Vagina (tissue), 2 donors: ENCODE results near the gene TBL3. TPM values are rescaled to one million over a fixed set of nuclear protein-coding genes. Genes with fewer than 3 reads are reported as not detected.

Experiments
- DNase-seq, 2 donors: peaks; one replicate each; pipeline ENCODE4 v3.0.0-alpha.2; 2017; ENCODE audit errors: extremely low spot score in 2 of 2
- H3K27ac ChIP-seq: fragments of 200-600 bp; sonication (generic); one replicate; pipeline ENCODE4 v1.5.1; 2019
- H3K27me3 ChIP-seq: fragments of 200-600 bp; sonication (generic); one replicate; pipeline ENCODE4 v1.5.1; 2019
- H3K36me3 ChIP-seq, 2 donors: fragments of 200-600 bp; sonication (generic); one replicate each; pipeline ENCODE4 v1.5.1; 2017 to 2019
- H3K4me1 ChIP-seq: fragments of 200-600 bp; sonication (generic); one replicate; pipeline ENCODE4 v1.5.1; 2019
- H3K4me3 ChIP-seq, 2 donors: fragments of 200-600 bp; sonication (generic); 1 replicate in 1 of 2; 2 replicates in 1 of 2; pipeline ENCODE4 v1.5.1; 2016 to 2019
- H3K9me3 ChIP-seq: fragments of 200-600 bp; sonication (generic); one replicate; pipeline ENCODE4 v1.5.1; 2019
- POLR2A ChIP-seq, 2 donors: fragments of 450-650 bp; IDR thresholded peaks; one replicate each; pipeline ENCODE4 v1.6.1; 2017; ENCODE audit warnings: antibody characterized with exemption in 2 of 2, mild to moderate bottlenecking in 2 of 2, moderate library complexity in 2 of 2
- POLR2AphosphoS5 ChIP-seq, 2 donors: sonication (generic); formaldehyde crosslinking; IDR thresholded peaks; one replicate each; pipeline ENCODE4 v1.9.0; 2017; ENCODE audit warnings: antibody characterized with exemption in 2 of 2, mild to moderate bottlenecking in 2 of 2, low read depth in 1 of 2; ENCODE audit not compliant: insufficient read depth in 1 of 2
- intact Hi-C: fragments of 100-400 bp; cut with DNase I; formaldehyde crosslinking; loops from one replicate; pipeline ENCODE4 v1.15.1; 2023
- total RNA-seq: library from RNA; depleted of rRNA; stranded (reverse); fragments of >200 nt; gene quantifications from one replicate; pipeline ENCODE4 v1.2.3, GENCODE V29; 2016
- TF ChIP-seq, protein P1 (sequence below), 3 experiments: fragments of 450-650 bp in 2 of 3; fragments of 200-600 bp in 1 of 3; sonication (generic) in 1 of 3; IDR thresholded peaks; one replicate each; pipeline ENCODE4 v1.5.1; 2017 to 2019; ENCODE audit warnings: antibody characterized with exemption in 3 of 3, mild to moderate bottlenecking in 2 of 3, moderate library complexity in 2 of 3

Gene TBL3
- total RNA-seq, 1 donor from 2014 or later = 44.2 TPM

GRCh38 chr16:2003231-2003826, 31.5 kb downstream of the TBL3 start:
- Histone ChIP-seq H3K4me3 (no peak overlapping the region), H3K9me3 (no peaks in the 10 kb centered on the region), H3K27ac (no peak overlapping the region), H3K4me1 (peaks cover 51% of the 10 kb centered on the region), H3K27me3 (no peaks in the 10 kb centered on the region), H3K36me3 (peaks cover 0 to 48% of the 10 kb centered on the region in 2 donors)
- TF ChIP-seq POLR2AphosphoS5 (IDR thresholded peaks at IDR 0.05; ENCODE audit: insufficient read depth in 1 of 2, low read depth in 1 of 2) (no peak), POLR2A (IDR thresholded peaks at IDR 0.05) (no peak)
- TF ChIP-seq, protein P1, sequence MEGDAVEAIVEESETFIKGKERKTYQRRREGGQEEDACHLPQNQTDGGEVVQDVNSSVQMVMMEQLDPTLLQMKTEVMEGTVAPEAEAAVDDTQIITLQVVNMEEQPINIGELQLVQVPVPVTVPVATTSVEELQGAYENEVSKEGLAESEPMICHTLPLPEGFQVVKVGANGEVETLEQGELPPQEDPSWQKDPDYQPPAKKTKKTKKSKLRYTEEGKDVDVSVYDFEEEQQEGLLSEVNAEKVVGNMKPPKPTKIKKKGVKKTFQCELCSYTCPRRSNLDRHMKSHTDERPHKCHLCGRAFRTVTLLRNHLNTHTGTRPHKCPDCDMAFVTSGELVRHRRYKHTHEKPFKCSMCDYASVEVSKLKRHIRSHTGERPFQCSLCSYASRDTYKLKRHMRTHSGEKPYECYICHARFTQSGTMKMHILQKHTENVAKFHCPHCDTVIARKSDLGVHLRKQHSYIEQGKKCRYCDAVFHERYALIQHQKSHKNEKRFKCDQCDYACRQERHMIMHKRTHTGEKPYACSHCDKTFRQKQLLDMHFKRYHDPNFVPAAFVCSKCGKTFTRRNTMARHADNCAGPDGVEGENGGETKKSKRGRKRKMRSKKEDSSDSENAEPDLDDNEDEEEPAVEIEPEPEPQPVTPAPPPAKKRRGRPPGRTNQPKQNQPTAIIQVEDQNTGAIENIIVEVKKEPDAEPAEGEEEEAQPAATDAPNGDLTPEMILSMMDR (IDR thresholded peaks at IDR 0.05) = no peak
- no peak for DNase-seq
- intact Hi-C loops = no loop called here

DNA sequence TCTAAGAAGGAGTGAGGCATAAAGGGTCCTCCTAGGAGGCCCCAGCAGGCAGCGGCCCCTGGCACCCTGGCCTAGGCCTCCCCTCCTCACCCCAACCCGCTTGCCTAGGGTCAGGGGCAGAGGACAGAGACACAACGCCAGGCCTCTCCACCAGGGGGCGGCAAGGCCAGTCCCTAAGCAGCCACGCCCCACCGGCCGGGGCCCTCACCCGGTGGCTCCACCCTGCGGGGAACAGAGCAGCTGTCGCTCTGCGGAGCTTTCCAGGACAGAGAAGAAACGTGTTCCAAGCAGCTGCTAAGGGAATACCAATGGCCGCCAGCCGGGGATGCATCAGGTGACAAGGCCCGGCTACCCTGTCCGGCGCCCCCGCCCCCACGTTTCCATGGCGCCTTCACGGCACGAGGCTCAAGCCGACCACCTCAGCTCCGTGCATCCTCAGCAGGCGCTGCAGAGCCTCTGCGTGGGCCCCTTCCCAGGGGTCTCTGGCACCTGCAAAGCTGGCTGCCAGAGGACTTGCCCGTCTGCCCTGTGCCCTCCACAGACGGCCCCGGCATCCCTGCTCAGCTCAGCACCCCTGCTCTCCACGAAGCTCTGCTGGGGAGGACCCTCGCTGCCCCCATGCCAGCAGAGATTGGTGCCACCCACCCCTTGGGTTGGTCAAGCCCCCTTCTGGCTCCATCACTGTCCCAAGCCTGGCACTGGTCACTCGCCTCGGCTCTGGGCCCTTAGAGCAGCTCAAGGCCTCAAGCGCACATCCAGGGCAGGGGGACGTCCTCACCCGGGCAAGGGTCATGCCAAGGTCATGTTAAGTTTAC, 32.2 kb downstream of the TBL3 start:
- Histone ChIP-seq H3K36me3 (peaks cover 0 to 41% of the 10 kb centered on the region in 2 donors), H3K4me1 (peaks cover 58% of the 10 kb centered on the region), H3K27me3 (no peaks in the 10 kb centered on the region), H3K9me3 (no peaks in the 10 kb centered on the region), H3K27ac (no peak overlapping the region), H3K4me3 (no peak overlapping the region)
- intact Hi-C loops = no loop called here
- TF ChIP-seq, protein P1 (IDR thresholded peaks at IDR 0.05) = peak; percentile 54 to 79 (median 61)
- no peak for TF ChIP-seq POLR2A (IDR thresholded peaks at IDR 0.05)
- TF ChIP-seq POLR2AphosphoS5 (IDR thresholded peaks at IDR 0.05; ENCODE audit: insufficient read depth in 1 of 2, low read depth in 1 of 2) = peak in 1 of 2 donors; percentile 13
- DNase-seq = no peak

DNA sequence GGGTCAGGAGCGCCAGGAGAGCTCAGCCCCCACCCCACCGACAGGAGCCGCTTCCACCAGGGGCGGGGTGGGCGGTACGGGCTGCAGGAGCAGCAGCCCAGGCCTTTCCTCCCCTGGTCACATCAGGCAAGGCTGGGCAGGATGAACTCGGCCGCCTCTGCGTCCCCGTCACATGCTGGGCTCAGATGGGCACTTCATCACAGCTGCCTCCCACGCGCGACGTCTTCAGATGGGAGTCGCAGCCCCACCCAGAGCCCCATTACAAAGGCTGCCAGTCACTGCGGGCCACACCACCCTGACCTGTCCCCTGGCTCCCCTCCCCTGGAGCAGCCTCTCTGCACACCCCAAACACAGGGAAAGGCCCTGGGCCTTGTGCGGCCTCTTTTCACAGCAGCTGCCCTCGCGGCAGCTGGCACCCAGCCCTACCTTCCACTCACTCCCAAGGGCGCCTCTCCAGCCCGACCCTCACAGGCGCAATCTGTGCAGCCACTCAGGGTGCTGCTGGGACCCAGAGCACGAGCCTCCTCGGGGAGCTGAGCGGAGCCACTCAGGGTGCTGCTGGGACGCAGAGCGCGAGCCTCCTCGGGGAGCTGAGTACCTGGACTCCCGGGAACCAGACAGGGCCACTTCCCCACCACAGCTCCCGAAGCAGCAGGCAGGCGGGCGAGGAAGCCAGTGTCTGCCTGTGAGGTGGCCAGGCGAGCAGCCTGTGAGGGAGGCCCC, 33.1 kb downstream of the TBL3 start:
- intact Hi-C loops = no loop called here
- no peak for TF ChIP-seq POLR2AphosphoS5 (IDR thresholded peaks at IDR 0.05; ENCODE audit: insufficient read depth in 1 of 2, low read depth in 1 of 2)
- TF ChIP-seq POLR2A (IDR thresholded peaks at IDR 0.05) = no peak
- TF ChIP-seq, protein P1 (IDR thresholded peaks at IDR 0.05) = no peak
- H3K9me3 ChIP-seq = no peaks in the 10 kb centered on the region
- peaks cover 61% of the 10 kb centered on the region for H3K4me1 ChIP-seq
- H3K36me3 ChIP-seq = peaks cover 0 to 32% of the 10 kb centered on the region in 2 donors
- DNase-seq = no peak
- no peak overlapping the region for H3K4me3 ChIP-seq
- no peak overlapping the region for H3K27ac ChIP-seq
- H3K27me3 ChIP-seq = no peaks in the 10 kb centered on the region

DNA sequence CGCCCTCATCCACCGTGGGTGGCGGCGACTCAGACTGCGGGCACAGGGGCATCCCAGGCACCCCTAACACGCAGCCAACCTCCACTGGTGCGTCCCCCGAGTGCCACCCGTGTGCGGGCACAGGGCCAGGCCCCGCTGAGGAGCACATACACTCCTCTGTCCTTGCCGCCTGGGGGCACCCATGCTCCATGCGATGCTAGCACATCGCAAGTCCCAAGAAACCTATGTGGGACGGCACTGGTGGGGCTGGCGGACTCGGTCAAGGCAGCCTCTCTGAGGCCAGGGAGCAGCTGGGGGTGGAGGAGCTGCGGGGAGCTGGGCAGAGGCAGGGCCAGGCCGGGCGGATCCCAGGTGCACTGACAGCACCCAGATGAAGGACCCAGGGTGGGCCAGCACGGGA, 33.8 kb downstream of the TBL3 start:
- H3K9me3 ChIP-seq = no peaks in the 10 kb centered on the region
- H3K4me3 ChIP-seq = no peak overlapping the region
- TF ChIP-seq POLR2AphosphoS5 (IDR thresholded peaks at IDR 0.05; ENCODE audit: insufficient read depth in 1 of 2, low read depth in 1 of 2) (no peak), POLR2A (IDR thresholded peaks at IDR 0.05) (no peak)
- TF ChIP-seq, protein P1 (IDR thresholded peaks at IDR 0.05) = no peak
- H3K36me3 ChIP-seq = peaks cover 0 to 27% of the 10 kb centered on the region in 2 donors
- no peaks in the 10 kb centered on the region for H3K27me3 ChIP-seq
- H3K4me1 ChIP-seq = peaks cover 67% of the 10 kb centered on the region
- no peak overlapping the region for H3K27ac ChIP-seq
- no peak for DNase-seq
- intact Hi-C loops = no loop called here
